Pancreas (tissue), 10 donors: Measurements from ENCODE around the gene PHTF2. TPM values are rescaled to one million over a fixed set of nuclear protein-coding genes. Genes with fewer than 3 reads are reported as not detected.
A peak's percentile ranks its signal among the peaks of the same experiment; 100 is the strongest.

Source experiments
- ATAC-seq, 4 donors: fragments of 200-7000 bp; cut with Tn5 transposase; one replicate each; pipeline versions ENCODE4 v1.8.0 to v1.9.1; 2020; ENCODE audit warnings: mild to moderate bottlenecking in 4 of 4, moderate library complexity in 4 of 4
- DNase-seq, 6 donors: peaks; one replicate each; pipeline ENCODE4 v3.0.0-alpha.2; 2020
- FAIRE-seq: peaks from 2 replicates; lab custom pipeline; 2012; peaks lifted over from hg19 to GRCh38; lab: Jason Lieb, UNC
- H3K27ac ChIP-seq, 4 donors: fragments of 200-600 bp; sonication (generic); 1 replicate in 3 of 4; 2 replicates in 1 of 4; pipeline versions ENCODE4 v1.5.0 to v1.8.0; 2020
- H3K27me3 ChIP-seq, 4 donors: fragments of 200-600 bp; one replicate each; pipeline ENCODE4 v1.8.0; 2021
- H3K36me3 ChIP-seq, 3 donors: fragments of 200-600 bp; sonication (generic) in 1 of 3; one replicate each; pipeline versions ENCODE4 v1.5.0 to v1.8.0; 2020 to 2021
- H3K4me1 ChIP-seq, 3 donors: fragments of 200-600 bp; one replicate each; pipeline ENCODE4 v1.8.0; 2021
- H3K4me3 ChIP-seq, 4 donors: fragments of 200-600 bp; sonication (generic) in 2 of 4; one replicate each; pipeline versions ENCODE4 v1.5.0 to v1.8.0; 2020 to 2021
- H3K9me3 ChIP-seq, 4 donors: fragments of 200-600 bp; one replicate each; pipeline ENCODE4 v1.8.0; 2021
- WGBS, 2 donors: extraction: QIAGEN DNeasy Blood & Tissue Kit; methylation state at CpG; one replicate each; pipeline ENCODE4 v1.1.7; 2013; 5-methylcytosine and 5-hydroxymethylcytosine counted together
- intact Hi-C, 3 donors: fragments of 100-400 bp; cut with DNase I; formaldehyde crosslinking; loops; one replicate each; pipeline versions ENCODE4 v1.11.1 to v1.14.2; 2022
- polyA plus RNA-seq, 2 donors: library from polyadenylated mRNA; stranded (reverse); fragments of 200-250 nt; gene quantifications; one replicate each; pipeline ENCODE4 v1.2.3, GENCODE V29; 2013
- total RNA-seq, 6 donors: library from RNA; stranded (reverse); fragmentation: NEBNext Ultra II Directional in 4 of 6; extraction: Animal tissue kit (Norgen Biotek cat#: 25700) in 4 of 6; gene quantifications; one replicate each; pipeline versions ENCODE4 v1.2.1 to v1.2.4, GENCODE V29; 2021 to 2023
- TF ChIP-seq, protein P1 (sequence below), 4 donors: fragments of 200-600 bp; sonication (generic) in 3 of 4; IDR thresholded peaks; one replicate each; pipeline versions ENCODE4 v1.5.0 to v1.8.0; 2021; ENCODE audit warnings: antibody characterized with exemption in 4 of 4
- donor health status: healthy with polysubstance abuse.
- donor health status: DM: no; HTN: no; CAD: no; lungs with moderate emphysema.
- donor health status: DM: no; HTN: no; CAD: no.
- donor health status: control.
- donor health status: control.
- donor health status: Bipolar disorder and iron deficiency.
- donor health status: DM: yes; HTN: yes; CAD: no.
- donor health status: DM: no; HTN: no; CAD: no.
- donor health status: DM: no; HTN: no; CAD: no.
- donor health status: DM: yes; HTN: yes; CAD: no.

Gene PHTF2
- total and polyA plus RNA-seq, 8 donors: 3.3 to 8.8 (median 5.1) TPM

DNA sequence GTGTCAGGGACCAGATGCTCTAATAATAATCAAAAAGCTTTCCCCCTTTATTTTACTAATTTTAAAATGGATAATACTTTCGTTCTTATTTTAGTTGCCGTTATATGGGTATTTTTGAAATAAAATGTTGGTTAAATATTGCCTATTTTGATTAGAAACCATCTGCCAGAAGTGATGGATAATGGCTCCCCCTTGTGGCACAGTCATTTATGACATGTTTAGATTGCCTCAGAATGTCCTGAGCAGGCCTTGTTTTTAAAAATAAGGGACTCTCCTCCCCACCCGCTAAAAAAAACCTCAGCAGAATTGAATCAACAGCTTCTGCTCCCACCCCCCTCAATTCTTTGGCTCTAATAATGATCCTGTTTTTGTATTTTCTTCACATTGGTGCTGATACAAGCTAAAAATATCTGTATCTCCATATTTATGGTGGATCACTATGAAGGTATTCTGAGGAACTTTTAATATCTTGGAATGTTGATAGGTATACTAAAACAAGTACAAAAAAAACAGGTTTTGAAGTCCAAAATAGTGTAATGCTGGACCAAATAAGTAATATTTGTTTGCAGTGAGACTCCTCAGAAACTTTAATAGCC, 39.2 kb upstream of the PHTF2 start:
- H3K27ac ChIP-seq: peak overlapping the region in 2 of 4 donors; percentile 29 to 61
- intact Hi-C loops: loop anchor here in 1 of 3 donors (10.0 kb wide), 1 partner anchor 105 kb away; no protein-coding TSS in a partner anchor

DNA sequence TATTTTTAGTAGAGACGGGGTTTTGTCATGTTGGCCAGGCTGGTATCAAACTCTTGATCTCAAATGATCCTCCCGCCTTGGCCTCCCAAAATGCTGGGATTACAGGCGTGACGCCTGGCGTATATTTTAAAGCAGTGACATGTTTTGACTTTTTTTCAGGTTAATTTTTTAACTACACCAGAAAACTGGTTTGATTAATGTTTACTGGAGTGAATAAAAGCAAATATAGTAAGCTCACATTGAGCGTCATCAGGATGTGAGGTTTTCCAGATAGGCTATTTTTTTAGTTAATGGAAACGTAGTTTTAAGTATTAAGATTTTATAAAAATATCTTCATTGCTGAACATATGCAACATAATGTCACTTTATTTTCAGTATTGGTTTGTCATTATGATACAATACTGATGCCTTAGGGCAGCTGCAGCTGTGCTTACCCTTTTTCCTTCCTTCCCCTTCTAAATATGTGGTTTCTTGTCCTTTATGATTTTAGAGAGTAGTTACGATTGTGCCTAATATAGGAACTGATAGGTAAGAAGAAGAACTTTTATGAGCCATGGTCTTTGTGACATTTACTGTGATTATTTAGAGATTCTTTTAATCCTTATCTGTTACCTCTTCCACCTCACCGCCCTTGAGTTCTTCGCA, 37.6 kb upstream of the PHTF2 start:
- WGBS, 2 donors: 25 to 26% methylated on average over 10 of the region's 10 CpGs
- no peak for FAIRE-seq
- Histone ChIP-seq H3K4me3 (no peak overlapping the region), H3K36me3 (no peaks in the 10 kb centered on the region), H3K27ac (peak overlapping the region in 2 of 4 donors; percentile 52 to 61), H3K9me3 (no peaks in the 10 kb centered on the region), H3K27me3 (no peaks in the 10 kb centered on the region), H3K4me1 (peaks cover 23 to 40% (median 35%) of the 10 kb centered on the region in 3 donors)
- intact Hi-C loops: loop anchor here in 1 of 3 donors (5.0 kb wide), 1 partner anchor 104 kb away; no protein-coding TSS in a partner anchor
- ATAC-seq: peak; percentile 48 to 66 (median 59)
- no peak for DNase-seq
- TF ChIP-seq, protein P1, sequence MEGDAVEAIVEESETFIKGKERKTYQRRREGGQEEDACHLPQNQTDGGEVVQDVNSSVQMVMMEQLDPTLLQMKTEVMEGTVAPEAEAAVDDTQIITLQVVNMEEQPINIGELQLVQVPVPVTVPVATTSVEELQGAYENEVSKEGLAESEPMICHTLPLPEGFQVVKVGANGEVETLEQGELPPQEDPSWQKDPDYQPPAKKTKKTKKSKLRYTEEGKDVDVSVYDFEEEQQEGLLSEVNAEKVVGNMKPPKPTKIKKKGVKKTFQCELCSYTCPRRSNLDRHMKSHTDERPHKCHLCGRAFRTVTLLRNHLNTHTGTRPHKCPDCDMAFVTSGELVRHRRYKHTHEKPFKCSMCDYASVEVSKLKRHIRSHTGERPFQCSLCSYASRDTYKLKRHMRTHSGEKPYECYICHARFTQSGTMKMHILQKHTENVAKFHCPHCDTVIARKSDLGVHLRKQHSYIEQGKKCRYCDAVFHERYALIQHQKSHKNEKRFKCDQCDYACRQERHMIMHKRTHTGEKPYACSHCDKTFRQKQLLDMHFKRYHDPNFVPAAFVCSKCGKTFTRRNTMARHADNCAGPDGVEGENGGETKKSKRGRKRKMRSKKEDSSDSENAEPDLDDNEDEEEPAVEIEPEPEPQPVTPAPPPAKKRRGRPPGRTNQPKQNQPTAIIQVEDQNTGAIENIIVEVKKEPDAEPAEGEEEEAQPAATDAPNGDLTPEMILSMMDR (IDR thresholded peaks at IDR 0.05): no peak

More for the DNA sequence above, 39.2 kb upstream of the PHTF2 start:
- TF ChIP-seq, protein P1 (IDR thresholded peaks at IDR 0.05): peak; percentile 61 to 81 (median 68)
- 0 to 2% methylated on average over 3 of the region's 3 CpGs for WGBS, 2 donors
- Histone ChIP-seq H3K36me3 (no peaks in the 10 kb centered on the region), H3K27me3 (no peaks in the 10 kb centered on the region), H3K9me3 (no peaks in the 10 kb centered on the region), H3K4me1 (peaks cover 23 to 35% (median 35%) of the 10 kb centered on the region in 3 donors), H3K4me3 (no peak overlapping the region)
- DNase-seq (peak in 3 of 6 donors; percentile 37 to 66 (median 56)), FAIRE-seq (peak; percentile 89), ATAC-seq (peak; percentile 62 to 89 (median 81))

DNA sequence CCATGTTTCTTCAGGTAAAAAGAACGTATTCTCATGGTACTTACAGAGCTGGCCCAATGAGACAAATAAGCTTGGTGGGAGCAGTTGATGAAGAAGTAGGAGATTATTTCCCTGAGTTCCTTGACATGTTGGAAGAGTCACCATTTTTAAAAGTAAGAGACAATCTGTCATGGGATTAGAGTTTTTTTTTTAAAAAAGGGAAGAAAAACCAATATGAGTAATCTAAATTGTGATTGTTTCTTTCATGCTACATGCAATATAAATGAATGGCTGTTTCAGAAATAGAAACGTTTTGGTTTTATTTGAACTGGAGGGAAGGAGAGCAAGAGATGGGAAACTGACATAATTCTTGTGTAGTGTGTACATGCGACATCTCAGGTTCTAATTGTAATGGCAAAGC, 33.1 kb upstream of the PHTF2 start:
- H3K36me3 ChIP-seq: peaks cover 0 to 3% (median 0%) of the 10 kb centered on the region in 3 donors
- peaks cover 15 to 31% (median 23%) of the 10 kb centered on the region in 3 donors for H3K4me1 ChIP-seq
- H3K4me3 ChIP-seq: no peak overlapping the region
- H3K27ac ChIP-seq: no peak overlapping the region
- ATAC-seq (no peak), DNase-seq (no peak), FAIRE-seq (no peak)
- H3K27me3 ChIP-seq: no peaks in the 10 kb centered on the region
- whole genome bisulfite sequencing, 2 donors: 64 to 66% methylated on average over 3 of the region's 3 CpGs
- no peaks in the 10 kb centered on the region for H3K9me3 ChIP-seq
- TF ChIP-seq, protein P1 (IDR thresholded peaks at IDR 0.05): no peak
- intact Hi-C loops: no loop called here

DNA sequence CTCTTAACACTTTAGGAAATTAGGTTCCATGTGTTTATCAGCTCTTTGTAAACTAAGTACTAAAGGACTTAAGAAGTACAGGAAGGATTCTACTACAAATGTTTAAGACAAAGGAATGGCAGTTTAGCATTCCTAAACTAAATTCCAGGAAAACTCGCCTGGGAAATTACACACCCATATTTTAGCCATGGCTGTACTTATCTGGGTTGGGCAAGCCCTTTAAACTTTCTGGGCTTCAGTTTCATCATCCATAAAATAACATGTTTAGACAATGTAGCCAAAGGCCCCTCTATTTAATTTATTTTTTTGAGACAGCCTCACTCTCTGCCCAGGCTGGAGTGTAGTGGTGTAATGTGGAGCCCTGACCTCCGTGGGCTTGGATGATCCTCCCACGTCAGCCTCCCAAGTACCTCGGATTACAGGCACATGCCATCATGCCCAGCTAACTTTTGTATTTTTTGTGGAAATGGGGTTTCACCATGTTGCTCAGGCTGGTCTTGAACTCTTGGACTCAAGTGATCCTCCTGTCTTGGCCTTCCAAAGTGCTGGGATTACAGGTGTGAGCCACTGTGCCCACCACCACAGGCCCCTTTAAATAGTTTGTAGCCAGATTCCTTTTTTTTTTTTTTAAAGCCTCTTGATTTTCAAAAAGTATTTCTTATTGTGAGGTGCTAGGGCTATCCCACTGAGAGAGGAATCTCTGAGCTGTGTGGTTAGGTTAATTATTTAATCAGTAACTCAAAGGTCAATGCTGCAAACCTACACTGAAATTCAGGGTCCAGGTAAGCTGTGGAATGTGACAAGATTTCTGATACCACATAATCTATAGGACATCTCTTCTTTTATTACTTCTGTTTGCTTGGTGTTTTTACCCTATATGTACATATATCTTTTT, 32.4 kb upstream of the PHTF2 start:
- no peaks in the 10 kb centered on the region for H3K27me3 ChIP-seq
- H3K27ac ChIP-seq: peak overlapping the region in 2 of 4 donors; percentile 28 to 36
- no peaks in the 10 kb centered on the region for H3K9me3 ChIP-seq
- TF ChIP-seq, protein P1 (IDR thresholded peaks at IDR 0.05): no peak
- peaks cover 8 to 25% (median 18%) of the 10 kb centered on the region in 3 donors for H3K4me1 ChIP-seq
- DNase-seq: no peak
- peak in 3 of 4 donors; percentile 72 to 88 (median 73) for ATAC-seq
- H3K4me3 ChIP-seq: no peak overlapping the region
- WGBS, 2 donors: 79 to 81% methylated on average over 4 of the region's 4 CpGs
- peaks cover 0 to 3% (median 0%) of the 10 kb centered on the region in 3 donors for H3K36me3 ChIP-seq
- intact Hi-C loops: no loop called here
- FAIRE-seq: no peak
